Measurements from ENCODE around the gene TRERF1. TPM values are rescaled to one million over a fixed set of nuclear protein-coding genes. Genes with fewer than 3 reads are reported as not detected.

The TRERF1 gene
- total RNA-seq, 4 donors from 2014 or later: 3.3 to 4.9 (median 3.8) TPM

DNA sequence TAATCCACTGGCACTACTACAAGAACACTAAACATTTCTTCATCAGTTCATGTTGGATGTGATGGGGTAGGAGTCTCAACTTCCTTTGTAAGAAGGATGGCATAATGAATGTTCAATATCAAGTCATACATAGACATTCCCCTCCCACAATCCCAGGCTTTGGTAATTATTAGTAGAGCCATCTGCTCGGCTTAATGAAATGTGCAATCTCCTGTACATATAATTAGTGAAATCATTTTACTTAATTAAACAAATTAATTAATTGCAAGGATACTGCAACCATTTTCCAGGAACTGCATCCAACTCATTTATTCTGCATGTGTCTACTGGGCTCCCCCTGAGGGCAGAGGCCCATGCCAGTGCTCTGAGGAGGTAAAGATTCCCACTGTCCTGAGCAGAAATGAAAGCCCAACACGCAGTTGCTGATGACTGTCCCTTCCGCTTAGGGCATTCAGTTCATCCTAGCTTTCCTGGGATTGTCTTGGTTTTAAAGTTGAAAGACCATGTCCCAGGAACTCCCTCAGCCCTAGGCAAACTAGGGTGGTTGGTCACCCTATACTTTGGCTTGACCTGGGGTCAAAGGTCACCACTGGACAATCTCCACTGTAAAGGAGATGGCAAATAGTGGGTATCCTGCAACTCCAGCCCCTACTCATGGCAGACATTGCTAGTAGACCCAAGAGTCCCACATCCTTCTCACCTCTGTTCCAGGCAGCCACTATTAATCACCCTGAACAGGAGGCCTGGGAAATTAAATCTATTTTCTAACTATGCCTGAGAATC lies 109.8 kb downstream of the TRERF1 start:
- no peak for TF ChIP-seq CTCF (IDR thresholded peaks at IDR 0.05; ENCODE audit: low read depth)

- TF ChIP-seq CTCF (IDR thresholded peaks at IDR 0.05; ENCODE audit: low read depth): no peak
Measured at GRCh38 chr6:42341221-42341620, 110.5 kb downstream of the TRERF1 start.

GRCh38 chr6:42340511-42340910 lies 111.2 kb downstream of the TRERF1 start:
- TF ChIP-seq CTCF (IDR thresholded peaks at IDR 0.05; ENCODE audit: low read depth): no peak

GRCh38 chr6:42339991-42340401 lies 111.7 kb downstream of the TRERF1 start:
- no peak for TF ChIP-seq CTCF (IDR thresholded peaks at IDR 0.05; ENCODE audit: low read depth)

- no peak for TF ChIP-seq CTCF (IDR thresholded peaks at IDR 0.05; ENCODE audit: low read depth)
Measured at GRCh38 chr6:42338744-42339222, 112.9 kb downstream of the TRERF1 start.

- no peak for TF ChIP-seq CTCF (IDR thresholded peaks at IDR 0.05; ENCODE audit: low read depth)
Measured at GRCh38 chr6:42337985-42338743, 113.6 kb downstream of the TRERF1 start.

GRCh38 chr6:42336431-42336830 lies 115.3 kb downstream of the TRERF1 start:
- no peak for TF ChIP-seq CTCF (IDR thresholded peaks at IDR 0.05; ENCODE audit: low read depth)

Data from subcutaneous adipose tissue (tissue), 4 donors.